Prostate gland (tissue), 2 donors: ENCODE data around the gene SLC34A3.

ENCODE experiments used
- CTCF ChIP-seq, 4 experiments: fragments of 200-600 bp in 2 of 4; fragments of 450-650 bp in 2 of 4; sonication (generic) in 2 of 4; IDR thresholded peaks; 1 replicate in 3 of 4; 2 replicates in 1 of 4; pipeline ENCODE4 v1.5.1; 2016 to 2019; ENCODE audit warnings: antibody characterized with exemption in 4 of 4, mild to moderate bottlenecking in 2 of 4, moderate library complexity in 2 of 4
- POLR2A ChIP-seq: fragments of 450-650 bp; IDR thresholded peaks from one replicate; pipeline ENCODE4 v1.6.1; 2016; ENCODE audit warnings: antibody characterized with exemption, mild to moderate bottlenecking

GRCh38 chr9:137184881-137185660 is 45.6 kb upstream of the SLC34A3 start:
- TF ChIP-seq CTCF (IDR thresholded peaks at IDR 0.05) (no peak), POLR2A (no peak)
